Measurements from ENCODE around the gene KIAA0513.

- TF ChIP-seq ATF3 (IDR thresholded peaks at IDR 0.05) (no peak), SP1 (IDR thresholded peaks at IDR 0.05; ENCODE audit: low read depth) (no peak), CTCF (IDR thresholded peaks at IDR 0.05 in 2 of 3, conservative IDR thresholded peaks at IDR 0.05 in 1 of 3; ENCODE audit: borderline replicate concordance in 1 of 3, insufficient read depth in 1 of 3, low read depth in 2 of 3, low read length in 2 of 3) (no peak), SRF (IDR thresholded peaks at IDR 0.05; ENCODE audit: low read depth) (no peak), POLR2A (IDR thresholded peaks at IDR 0.05; ENCODE audit: borderline replicate concordance, extremely low read depth, insufficient read depth, insufficient read length) (no peak), MAX (IDR thresholded peaks at IDR 0.05) (no peak), RAD21 (IDR thresholded peaks at IDR 0.05; ENCODE audit: low read depth) (no peak)
Measured at GRCh38 chr16:85031451-85031850, 3.9 kb downstream of the KIAA0513 start.
